OCI-LY7 (cell line): Measurements from ENCODE around the gene MOBP. TPM values are rescaled to one million over a fixed set of nuclear protein-coding genes. Genes with fewer than 3 reads are reported as not detected.

Source experiments
- BruUV-seq: library from RNA; stranded (reverse); fragments of 400-500 nt; replicated peaks from 2 replicates; lab custom pipeline; 2021; lab: Mats Ljungman, UMichigan
- CTCF ChIA-PET: fragments of 300-600 bp; sonication (Branson Sonifier 250); formaldehyde crosslinking; loops from one replicate; lab custom pipeline; 2022; ENCODE audit warnings: antibody characterized with exemption; ENCODE audit not compliant: unreplicated experiment; lab: Charles Lee
- POLR2A ChIA-PET: fragments of 300-600 bp; sonication (Branson Sonifier 250); formaldehyde crosslinking; loops from one replicate; lab custom pipeline; 2022; ENCODE audit warnings: antibody characterized with exemption; lab: Charles Lee
- DNase-seq: peaks from one replicate; pipeline ENCODE4 v3.0.0-alpha.2; 2015; ENCODE audit warnings: low spot score
- H2AFZ ChIP-seq: fragments of 200-600 bp; sonication (generic), shearing (Covaris generic); 2 replicates; pipeline ENCODE4 v1.6.1; 2014; ENCODE audit warnings: mild to moderate bottlenecking, antibody characterized with exemption, low read length, moderate library complexity
- H3K27ac ChIP-seq: fragments of 200-600 bp; sonication (generic); 2 replicates; pipeline ENCODE4 v1.5.1; 2014; ENCODE audit warnings: mixed run types, low read depth, mild to moderate bottlenecking, moderate library complexity, low read length, inconsistent platforms; ENCODE audit not compliant: poor library complexity, severe bottlenecking
- H3K36me3 ChIP-seq: fragments of 200-600 bp; sonication (generic); 2 replicates; pipeline ENCODE4 v1.6.1; 2014; ENCODE audit warnings: mild to moderate bottlenecking, antibody characterized with exemption, low read length, moderate library complexity, mixed read lengths; ENCODE audit not compliant: insufficient read depth
- H3K4me1 ChIP-seq: fragments of 200-600 bp; sonication (generic); 2 replicates; pipeline ENCODE4 v1.5.1; 2014; ENCODE audit warnings: mild to moderate bottlenecking, low read length; ENCODE audit not compliant: insufficient read depth, poor library complexity, severe bottlenecking
- H3K4me2 ChIP-seq: fragments of 200-600 bp; sonication (generic); 2 replicates; pipeline ENCODE4 v1.6.1; 2014; ENCODE audit warnings: mild to moderate bottlenecking, low read length
- H3K4me3 ChIP-seq: fragments of 200-600 bp; sonication (generic); 2 replicates; pipeline ENCODE4 v1.5.1; 2014; ENCODE audit warnings: mild to moderate bottlenecking, low read depth, low read length; ENCODE audit not compliant: poor library complexity, severe bottlenecking
- H3K79me2 ChIP-seq: fragments of 200-600 bp; sonication (generic); 2 replicates; pipeline ENCODE4 v1.6.1; 2016; ENCODE audit warnings: low read depth, mild to moderate bottlenecking, low read length, moderate library complexity, mixed read lengths; ENCODE audit not compliant: insufficient read depth
- H3K9me2 ChIP-seq: fragments of 200-600 bp; sonication (generic); 2 replicates; pipeline ENCODE4 v1.6.1; 2016; ENCODE audit warnings: mild to moderate bottlenecking, low read length, mixed read lengths; ENCODE audit not compliant: insufficient read depth
- H3K9me3 ChIP-seq: fragments of 200-600 bp; sonication (generic); 2 replicates; pipeline ENCODE4 v1.6.1; 2014; ENCODE audit warnings: mild to moderate bottlenecking, mixed run types, low read length, mixed read lengths
- H4K20me1 ChIP-seq: fragments of 200-600 bp; sonication (generic); 2 replicates; pipeline ENCODE4 v1.6.1; 2014; ENCODE audit warnings: mild to moderate bottlenecking, antibody characterized with exemption, low read length, moderate library complexity, mixed read lengths; ENCODE audit not compliant: insufficient read depth
- CTCF ChIP-seq: fragments of 200-600 bp; sonication (generic); conservative IDR thresholded peaks from 2 replicates; pipeline ENCODE4 v1.5.1; 2014; ENCODE audit warnings: mild to moderate bottlenecking, antibody characterized with exemption, low read length, moderate library complexity, mixed read lengths
- EZH2phosphoT487 ChIP-seq: fragments of 200-600 bp; sonication (generic); IDR thresholded peaks from 2 replicates; pipeline ENCODE4 v1.6.1; 2018; ENCODE audit warnings: low read depth, borderline replicate concordance, mild to moderate bottlenecking, mixed run types, antibody characterized with exemption, low read length, moderate library complexity, mixed read lengths
- intact Hi-C: fragments of 100-400 bp; cut with micrococcal nuclease; formaldehyde crosslinking; loops from one replicate; pipeline ENCODE4 v1.10.0; 2022; ENCODE audit not compliant: unreplicated experiment
- total RNA-seq, 2 experiments: library from RNA; depleted of rRNA in 1 of 2; stranded (reverse); fragments of >200 nt in 1 of 2; shearing (Covaris generic) in 1 of 2; gene quantifications; 2 replicates each; pipeline ENCODE4 v1.2.3, GENCODE V29; 2014 to 2022

The MOBP gene
- total RNA-seq, 2 experiments from 2014 or later = not detected

- CTCF ChIA-PET = no interaction called here
These were observed 33.6 kb downstream of the MOBP start for GRCh38 chr3:39501059-39501458.

GRCh38 chr3:39501968-39502837 is 34.7 kb downstream of the MOBP start:
- no peak for DNase-seq
- ChIA-PET POLR2A (no interaction called here), CTCF (interaction anchor here (0.6 kb wide), 1 partner anchor 52 kb away, joined by 3 read pairs; no protein-coding TSS in a partner anchor)
- intact Hi-C loops = no loop called here
- Histone ChIP-seq H3K9me2 (no peaks in the 10 kb centered on the region), H3K4me1 (no peaks in the 10 kb centered on the region), H4K20me1 (no peaks in the 10 kb centered on the region), H2AFZ (no peak overlapping the region), H3K36me3 (no peaks in the 10 kb centered on the region), H3K4me3 (no peak overlapping the region), H3K9me3 (no peaks in the 10 kb centered on the region), H3K79me2 (no peaks in the 10 kb centered on the region), H3K4me2 (no peak overlapping the region), H3K27ac (no peak overlapping the region)
- TF ChIP-seq EZH2phosphoT487 (no peak), CTCF (no peak)
- BruUV-seq = no TSS peak

More at GRCh38 chr3:39501059-39501458, 33.6 kb downstream of the MOBP start:
- Histone ChIP-seq H3K27ac (no peak overlapping the region), H3K4me2 (no peak overlapping the region), H3K4me3 (no peak overlapping the region), H3K4me1 (no peaks in the 10 kb centered on the region), H3K36me3 (no peaks in the 10 kb centered on the region), H3K9me3 (no peaks in the 10 kb centered on the region), H2AFZ (no peak overlapping the region), H3K79me2 (no peaks in the 10 kb centered on the region), H3K9me2 (no peaks in the 10 kb centered on the region), H4K20me1 (no peaks in the 10 kb centered on the region)
- TF ChIP-seq EZH2phosphoT487 (no peak), CTCF (no peak)
- no TSS peak for BruUV-seq
- intact Hi-C loops = no loop called here
- DNase-seq = no peak
- POLR2A ChIA-PET = no interaction called here

- Histone ChIP-seq H3K9me2 (no peaks in the 10 kb centered on the region), H3K27ac (no peak overlapping the region), H2AFZ (no peak overlapping the region), H3K9me3 (no peaks in the 10 kb centered on the region), H3K36me3 (no peaks in the 10 kb centered on the region), H3K79me2 (no peaks in the 10 kb centered on the region), H3K4me2 (no peak overlapping the region), H4K20me1 (no peaks in the 10 kb centered on the region), H3K4me1 (no peaks in the 10 kb centered on the region), H3K4me3 (no peak overlapping the region)
- BruUV-seq = no TSS peak
- POLR2A ChIA-PET = no interaction called here
- DNase-seq = no peak
- intact Hi-C loops = no loop called here
- CTCF ChIA-PET = interaction anchor here (0.6 kb wide), 1 partner anchor 52 kb away, joined by 3 read pairs; no protein-coding TSS in a partner anchor
- no peak for TF ChIP-seq EZH2phosphoT487
- no peak for TF ChIP-seq CTCF
These were observed 35.3 kb downstream of the MOBP start for GRCh38 chr3:39502838-39503145.
